NCI-H460 (cell line): ENCODE measurements around the gene AIFM2. TPM values are rescaled to one million over a fixed set of nuclear protein-coding genes. Genes with fewer than 3 reads are reported as not detected.
"Not testable (repeated sequence)": the region's sequence is repeated elsewhere in the genome, so short reads cannot be mapped to it uniquely, and the experiment has no call there.

Experiments used
- DNase-seq: peaks from one replicate; pipeline ENCODE4 v3.0.0-alpha.2; 2016; ENCODE audit warnings: low read depth; ENCODE audit errors: extremely low read depth
- total RNA-seq: library from RNA; depleted of rRNA; stranded (reverse); fragments of >200 nt; shearing (Covaris generic); gene quantifications from 2 replicates; pipeline ENCODE4 v1.2.3, GENCODE V29; 2014

The AIFM2 gene
- total RNA-seq, 1 experiment from 2014 or later, result 40.6 TPM

DNA sequence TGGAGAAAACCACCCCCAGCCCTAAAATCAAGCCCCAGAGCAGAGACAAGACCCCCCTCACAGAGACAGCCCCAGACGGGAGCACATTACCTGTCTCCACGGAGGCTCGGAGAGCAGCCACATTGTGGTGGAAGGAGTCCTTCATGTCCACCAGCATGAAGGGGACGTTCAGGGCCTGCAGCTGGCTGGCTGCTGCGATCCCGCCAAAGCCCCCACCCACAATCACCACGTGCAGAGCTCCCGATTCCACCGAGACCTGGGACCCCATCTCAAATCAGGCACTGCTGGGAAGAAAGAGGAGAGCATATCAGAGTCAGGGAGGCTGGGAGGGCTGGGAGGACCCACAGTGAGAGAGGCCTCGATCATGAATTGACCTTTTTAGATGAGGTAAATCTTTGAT, 8.8 kb downstream of the AIFM2 start:
- no peak for DNase-seq

GRCh38 chr10:70123166-70123565, 9.5 kb downstream of the AIFM2 start:
- DNase-seq, result not testable (repeated sequence)

GRCh38 chr10:70122742-70123141, 9.9 kb downstream of the AIFM2 start:
- DNase-seq, result no peak

DNA sequence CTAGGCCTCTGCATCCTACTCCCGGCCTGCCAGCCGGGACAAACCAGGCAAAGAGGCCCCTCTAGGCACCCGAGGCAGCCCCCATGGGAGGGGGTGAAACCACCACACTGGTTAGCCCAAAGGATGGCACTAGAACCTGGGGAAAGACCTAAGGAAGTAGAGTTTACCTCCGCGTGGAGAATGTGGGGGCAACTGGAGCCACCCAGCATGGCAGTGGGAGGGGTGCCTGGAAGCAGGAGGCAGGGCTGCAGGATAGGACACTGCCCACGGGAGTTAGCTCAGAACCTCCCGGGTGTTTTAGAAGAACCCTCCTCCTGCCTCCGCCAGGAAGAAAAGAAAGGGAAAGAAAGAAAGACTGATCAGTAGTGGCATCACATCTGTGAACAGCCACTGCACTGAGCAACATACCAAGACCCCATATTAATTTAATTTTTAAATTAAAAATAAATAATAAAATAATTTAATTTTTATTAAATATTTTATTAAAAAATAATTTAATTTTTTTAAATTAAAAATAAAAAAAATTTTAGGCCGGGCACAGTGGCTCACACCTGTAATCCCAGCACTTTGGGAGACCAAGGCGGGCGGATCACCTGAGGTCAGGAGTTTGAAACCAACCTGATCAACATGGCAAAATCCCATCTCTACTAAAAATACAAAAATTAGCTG, 11.2 kb downstream of the AIFM2 start:
- no peak for DNase-seq

DNA sequence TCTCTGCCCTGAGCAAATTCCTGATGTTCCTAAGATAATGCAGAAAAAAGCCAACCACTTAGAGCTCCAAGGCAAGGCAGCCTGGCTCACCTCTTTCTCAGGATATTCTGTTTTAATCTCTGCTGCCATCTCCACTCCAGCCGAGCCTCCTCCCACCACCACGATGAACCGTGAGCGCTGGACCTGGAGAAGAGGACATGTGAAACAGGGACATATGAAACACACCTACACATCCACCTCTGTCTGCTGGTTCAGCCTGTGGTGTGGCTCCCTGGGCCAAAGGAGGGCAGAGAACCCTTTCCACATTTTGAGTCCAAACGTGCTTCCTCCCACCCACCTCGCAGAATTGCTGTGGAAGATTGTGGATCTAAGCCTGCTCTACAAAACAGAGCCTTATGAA, 12.2 kb downstream of the AIFM2 start:
- DNase-seq, result no peak

DNA sequence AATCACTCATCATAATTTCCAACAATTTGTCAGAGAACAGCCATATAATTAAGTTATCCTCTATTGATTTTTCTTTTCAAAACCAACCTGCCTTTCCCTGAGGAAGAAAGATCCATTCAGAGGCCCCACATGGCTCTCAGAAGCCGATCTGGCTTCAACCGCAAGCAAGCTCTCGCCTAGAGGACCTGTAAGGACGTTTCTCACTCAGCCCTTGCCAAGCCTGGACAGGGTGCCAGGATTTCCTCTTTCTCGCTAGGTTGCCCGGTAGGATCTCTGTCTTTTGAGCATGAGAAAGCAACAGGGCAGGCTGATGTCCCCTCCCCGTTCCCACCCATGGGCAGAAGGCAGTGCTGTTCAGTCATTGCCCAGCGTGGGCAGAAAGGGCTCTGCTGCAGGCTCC, 13.0 kb downstream of the AIFM2 start:
- DNase-seq, result no peak

DNA sequence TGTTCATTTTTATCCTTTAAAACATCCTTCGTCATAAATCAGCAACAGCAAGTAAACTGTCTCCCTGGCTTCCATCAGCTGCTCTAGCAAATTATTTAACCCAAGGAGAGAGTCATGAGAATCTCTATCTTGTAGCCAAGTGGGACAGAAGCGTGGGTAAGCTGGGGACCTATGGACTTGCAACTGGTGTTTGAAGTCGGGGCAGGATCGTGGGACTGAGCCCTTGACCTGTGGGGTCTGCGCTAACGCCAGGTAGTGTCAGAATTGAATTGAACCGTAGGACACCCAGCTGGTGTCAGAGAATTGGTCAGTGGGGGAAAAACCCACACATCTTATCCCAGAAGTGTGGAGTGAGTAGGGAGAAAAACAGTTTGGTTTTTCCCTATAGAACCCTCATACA, 13.4 kb downstream of the AIFM2 start:
- DNase-seq, result no peak

DNA sequence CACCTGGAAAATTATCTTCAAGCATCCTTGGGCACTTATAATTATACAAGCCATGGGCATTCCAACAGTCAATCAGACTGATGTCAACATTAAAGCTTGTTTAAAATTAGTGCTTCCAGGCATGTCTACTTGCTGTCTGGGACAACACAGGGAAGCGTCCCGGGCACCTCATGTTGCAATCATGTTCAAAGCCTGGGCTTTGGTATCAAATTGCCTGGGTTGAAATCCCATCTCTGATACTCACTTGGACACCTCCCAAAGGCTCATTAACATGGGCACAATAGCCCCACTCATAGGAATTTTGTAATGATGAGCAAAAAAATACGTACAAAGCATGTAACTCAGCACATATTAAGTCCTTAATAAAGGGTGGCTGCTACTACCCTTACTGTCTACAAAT, 14.4 kb downstream of the AIFM2 start:
- DNase-seq, result no peak

- DNase-seq, result no peak
Observed at GRCh38 chr10:70117646-70118045, 15.0 kb downstream of the AIFM2 start.

- peak; percentile 54 for DNase-seq
Observed at GRCh38 chr10:70115948-70116682, 16.5 kb downstream of the AIFM2 start.

- no peak for DNase-seq
Observed at GRCh38 chr10:70114902-70115301, 17.7 kb downstream of the AIFM2 start.

GRCh38 chr10:70112071-70112470, 20.6 kb downstream of the AIFM2 start:
- no peak for DNase-seq

GRCh38 chr10:70111496-70111895, 21.1 kb downstream of the AIFM2 start:
- DNase-seq, result no peak

GRCh38 chr10:70109064-70109729, 23.4 kb downstream of the AIFM2 start:
- no peak for DNase-seq

- DNase-seq, result no peak
Observed at GRCh38 chr10:70106958-70107791, 25.4 kb downstream of the AIFM2 start.

DNA sequence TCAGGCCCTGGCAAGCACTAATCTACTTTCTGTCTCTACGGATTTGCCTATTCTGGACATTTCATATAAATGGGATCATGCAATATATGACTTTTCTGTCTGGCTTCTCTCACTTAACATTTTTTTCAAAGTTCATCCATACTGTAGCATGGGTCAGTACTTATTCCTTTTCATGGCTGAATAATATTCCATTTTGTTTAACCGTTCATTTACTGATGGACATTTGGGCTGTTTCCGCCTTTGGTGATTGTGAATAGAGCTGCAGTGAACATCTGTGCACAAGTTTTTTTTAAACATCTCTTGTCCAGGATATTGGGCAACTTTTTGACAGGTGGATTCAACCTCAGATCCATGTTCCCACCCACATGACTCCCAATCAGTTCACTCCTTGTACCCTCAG, 31.0 kb downstream of the AIFM2 start:
- DNase-seq, result no peak

DNA sequence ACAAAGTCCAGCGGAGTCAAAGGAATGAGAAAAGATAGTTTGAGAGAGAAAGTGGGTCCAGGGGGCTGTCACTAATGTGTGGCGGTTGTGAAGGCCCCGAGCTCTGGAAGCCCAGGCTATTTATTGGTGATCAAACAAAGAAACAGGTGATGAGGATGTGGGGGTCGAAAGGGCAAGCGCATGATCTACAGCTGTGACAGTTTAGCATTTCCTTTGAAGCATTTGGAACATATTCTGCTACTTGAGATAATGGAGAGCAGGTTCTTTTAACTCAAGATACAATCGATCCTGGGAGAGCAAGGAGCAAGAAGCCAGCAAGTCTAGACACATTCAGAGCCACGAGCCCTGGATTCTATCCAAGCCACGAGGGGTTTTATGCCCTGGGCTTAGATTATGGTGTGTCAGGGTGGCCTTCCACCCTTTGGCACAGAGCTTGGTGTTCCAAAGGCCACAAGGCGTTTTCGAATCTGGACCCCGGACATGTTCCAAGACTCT, 31.5 kb downstream of the AIFM2 start:
- not testable (repeated sequence) for DNase-seq

- no peak for DNase-seq
Observed at GRCh38 chr10:70098271-70098670, 34.4 kb downstream of the AIFM2 start.

- DNase-seq, result no peak
Observed at GRCh38 chr10:70097459-70097858, 35.2 kb downstream of the AIFM2 start.

GRCh38 chr10:70096705-70097420, 35.8 kb downstream of the AIFM2 start:
- no peak for DNase-seq
